Right cardiac atrium (tissue), 5 donors: ENCODE measurements around the gene TRIP12. TPM values are rescaled to one million over a fixed set of nuclear protein-coding genes. Genes with fewer than 3 reads are reported as not detected.
"Not testable (repeated sequence)": the region's sequence is repeated elsewhere in the genome, so short reads cannot be mapped to it uniquely, and the experiment has no call there.

Source experiments
- ATAC-seq, 2 donors: fragments of 200-7000 bp; cut with Tn5 transposase; one replicate each; pipeline versions ENCODE4 v1.8.0 to v1.9.1; 2020; ENCODE audit warnings: moderate library complexity in 2 of 2, mild to moderate bottlenecking in 1 of 2
- DNase-seq, 3 donors: peaks; one replicate each; pipeline ENCODE4 v3.0.0-alpha.2; 2020
- H3K27ac ChIP-seq: one replicate; pipeline ENCODE4 v1.5.1; 2013; ENCODE audit warnings: mild to moderate bottlenecking, low read length, control low read depth, moderate library complexity
- H3K27me3 ChIP-seq: one replicate; pipeline ENCODE4 v1.6.1; 2013; ENCODE audit not compliant: control insufficient read depth, insufficient read depth
- H3K4me1 ChIP-seq: one replicate; pipeline ENCODE4 v1.6.1; 2013; ENCODE audit warnings: low read length; ENCODE audit not compliant: control insufficient read depth, insufficient read depth
- H3K4me3 ChIP-seq: one replicate; pipeline ENCODE4 v1.5.1; 2013; ENCODE audit warnings: low read length, control low read depth
- H3K9me3 ChIP-seq: one replicate; pipeline ENCODE4 v1.6.1; 2013; ENCODE audit warnings: low read length; ENCODE audit not compliant: control insufficient read depth
- WGBS: extraction: QIAGEN DNeasy Blood & Tissue Kit; methylation state at CpG from one replicate; pipeline ENCODE4 v1.1.7; 2013; 5-methylcytosine and 5-hydroxymethylcytosine counted together
- intact Hi-C, 4 donors: fragments of 100-400 bp; cut with DNase I; formaldehyde crosslinking; loops; one replicate each; pipeline versions ENCODE4 v1.11.0 to v1.14.0; 2022 to 2023
- polyA plus RNA-seq: library from polyadenylated mRNA; stranded (reverse); fragments of 200-250 nt; gene quantifications from one replicate; pipeline ENCODE4 v1.2.3, GENCODE V29; 2013
- total RNA-seq, 4 donors: library from RNA; stranded (reverse); fragmentation: NEBNext Ultra II Directional; extraction: Animal tissue kit (Norgen Biotek cat#: 25700); gene quantifications; one replicate each; pipeline ENCODE4 v1.2.1, GENCODE V29; 2021
- donor health status: healthy with polysubstance abuse.
- donor health status: DM: no; HTN: yes; CAD: no.
- donor health status: DM: no; HTN: no; CAD: no.
- donor health status: DM: no; HTN: yes; CAD: no; lungs with severe emphysema.
- donor health status: DM: yes; HTN: yes; CAD: no.

The TRIP12 gene
- total and polyA plus RNA-seq, 5 donors: 24.5 to 212 (median 203) TPM

GRCh38 chr2:229794636-229795035 lies 127.2 kb downstream of the TRIP12 start:
- intact Hi-C loops: no loop called here
- Histone ChIP-seq H3K4me1 (no peaks in the 10 kb centered on the region), H3K4me3 (no peak overlapping the region), H3K27me3 (no peaks in the 10 kb centered on the region), H3K27ac (no peak overlapping the region), H3K9me3 (no peaks in the 10 kb centered on the region)
- 96% methylated on average over 1 of the region's 1 CpG for WGBS
- DNase-seq (no peak), ATAC-seq (no peak)

GRCh38 chr2:229786289-229786688 lies 135.5 kb downstream of the TRIP12 start:
- intact Hi-C loops: not testable (repeated sequence)

GRCh38 chr2:229784791-229785190 lies 137.0 kb downstream of the TRIP12 start:
- DNase-seq (no peak), ATAC-seq (no peak)
- intact Hi-C loops: no loop called here
- H3K27ac ChIP-seq: no peak overlapping the region
- no peaks in the 10 kb centered on the region for H3K4me1 ChIP-seq
- H3K9me3 ChIP-seq: no peaks in the 10 kb centered on the region
- WGBS: 85% methylated on average over 2 of the region's 2 CpGs
- no peak overlapping the region for H3K4me3 ChIP-seq
- no peaks in the 10 kb centered on the region for H3K27me3 ChIP-seq

More at GRCh38 chr2:229786289-229786688, 135.5 kb downstream of the TRIP12 start:
- not testable (repeated sequence) for H3K4me1 ChIP-seq, H3K4me3 ChIP-seq, DNase-seq, H3K27me3 ChIP-seq, H3K9me3 ChIP-seq, ATAC-seq, H3K27ac ChIP-seq
- WGBS: over 99% methylated on average over 11 of the region's 11 CpGs

- WGBS: 87% methylated on average over 5 of the region's 5 CpGs
- ATAC-seq: no peak
Measured at GRCh38 chr2:229783108-229783721, 138.6 kb downstream of the TRIP12 start.

GRCh38 chr2:229780856-229781773 lies 140.7 kb downstream of the TRIP12 start:
- H3K27me3 ChIP-seq: no peaks in the 10 kb centered on the region
- ATAC-seq (peak; percentile 66 to 82), DNase-seq (no peak)
- no peaks in the 10 kb centered on the region for H3K9me3 ChIP-seq
- no peaks in the 10 kb centered on the region for H3K4me1 ChIP-seq
- H3K27ac ChIP-seq: no peak overlapping the region
- intact Hi-C loops: no loop called here
- H3K4me3 ChIP-seq: no peak overlapping the region

More at GRCh38 chr2:229783108-229783721, 138.6 kb downstream of the TRIP12 start:
- no peaks in the 10 kb centered on the region for H3K27me3 ChIP-seq
- H3K4me3 ChIP-seq: no peak overlapping the region
- intact Hi-C loops: no loop called here
- H3K27ac ChIP-seq: no peak overlapping the region
- H3K4me1 ChIP-seq: no peaks in the 10 kb centered on the region
- no peak for DNase-seq
- no peaks in the 10 kb centered on the region for H3K9me3 ChIP-seq

GRCh38 chr2:229779650-229780049 lies 142.2 kb downstream of the TRIP12 start:
- Histone ChIP-seq H3K27me3 (no peaks in the 10 kb centered on the region), H3K27ac (no peak overlapping the region), H3K4me1 (no peaks in the 10 kb centered on the region), H3K9me3 (no peaks in the 10 kb centered on the region), H3K4me3 (no peak overlapping the region)
- DNase-seq (no peak), ATAC-seq (no peak)
- 87% methylated on average over 3 of the region's 3 CpGs for WGBS
- intact Hi-C loops: no loop called here

GRCh38 chr2:229777716-229778115 lies 144.1 kb downstream of the TRIP12 start:
- Histone ChIP-seq H3K4me1 (no peaks in the 10 kb centered on the region), H3K9me3 (no peaks in the 10 kb centered on the region), H3K4me3 (no peak overlapping the region), H3K27ac (no peak overlapping the region), H3K27me3 (no peaks in the 10 kb centered on the region)
- WGBS: 97% methylated on average over 3 of the region's 3 CpGs
- ATAC-seq: no peak
- intact Hi-C loops: no loop called here
- no peak for DNase-seq

- no peak overlapping the region for H3K4me3 ChIP-seq
- DNase-seq (no peak), ATAC-seq (no peak)
- intact Hi-C loops: no loop called here
- H3K27me3 ChIP-seq: no peaks in the 10 kb centered on the region
- no peaks in the 10 kb centered on the region for H3K9me3 ChIP-seq
- 93% methylated on average over 3 of the region's 3 CpGs for WGBS
- H3K4me1 ChIP-seq: no peaks in the 10 kb centered on the region
- H3K27ac ChIP-seq: no peak overlapping the region
Measured at GRCh38 chr2:229775614-229776313, 146.0 kb downstream of the TRIP12 start.

GRCh38 chr2:229774237-229774636 lies 147.6 kb downstream of the TRIP12 start:
- DNase-seq: no peak
- intact Hi-C loops: no loop called here
- 97% methylated on average over 1 of the region's 1 CpG for WGBS
- no peaks in the 10 kb centered on the region for H3K9me3 ChIP-seq
- no peak overlapping the region for H3K27ac ChIP-seq
- H3K4me1 ChIP-seq: no peaks in the 10 kb centered on the region
- H3K27me3 ChIP-seq: no peaks in the 10 kb centered on the region
- ATAC-seq: no peak
- no peak overlapping the region for H3K4me3 ChIP-seq

GRCh38 chr2:229768235-229768634 lies 153.6 kb downstream of the TRIP12 start:
- H3K9me3 ChIP-seq: no peaks in the 10 kb centered on the region
- H3K4me3 ChIP-seq: no peak overlapping the region
- intact Hi-C loops: no loop called here
- H3K27ac ChIP-seq: no peak overlapping the region
- ATAC-seq: no peak
- H3K27me3 ChIP-seq: no peaks in the 10 kb centered on the region
- DNase-seq: no peak
- 98% methylated on average over 1 of the region's 1 CpG for WGBS
- H3K4me1 ChIP-seq: no peaks in the 10 kb centered on the region

GRCh38 chr2:229765721-229766120 lies 156.1 kb downstream of the TRIP12 start:
- Histone ChIP-seq H3K9me3 (no peaks in the 10 kb centered on the region), H3K4me3 (no peak overlapping the region), H3K27ac (no peak overlapping the region), H3K27me3 (no peaks in the 10 kb centered on the region), H3K4me1 (no peaks in the 10 kb centered on the region)
- DNase-seq (no peak), ATAC-seq (no peak)
- intact Hi-C loops: no loop called here
